Measurements from ENCODE around the gene ESR1.
"Not testable (repeated sequence)": the region's sequence is repeated elsewhere in the genome, so short reads cannot be mapped to it uniquely, and the experiment has no call there.

Gene ESR1

GRCh38 chr6:151814614-151815013 lies 7.1 kb downstream of the ESR1 start:
- DNase-seq: no peak

- no peak for DNase-seq
Observed at GRCh38 chr6:151822252-151823111, 15.0 kb downstream of the ESR1 start.

GRCh38 chr6:151826517-151827142 lies 19.1 kb downstream of the ESR1 start:
- no peak for DNase-seq

GRCh38 chr6:151832710-151833109 lies 25.2 kb downstream of the ESR1 start:
- DNase-seq: no peak

- no peak for DNase-seq
Observed at GRCh38 chr6:151835396-151835795, 27.9 kb downstream of the ESR1 start.

GRCh38 chr6:151837223-151837622 lies 29.7 kb downstream of the ESR1 start:
- no peak for DNase-seq

GRCh38 chr6:151842816-151843215 lies 35.3 kb downstream of the ESR1 start:
- DNase-seq: no peak

- peak; percentile 11 to 31 for DNase-seq
Observed at GRCh38 chr6:151847064-151847463, 39.6 kb downstream of the ESR1 start.

- DNase-seq: no peak
Observed at GRCh38 chr6:151850479-151851003, 43.1 kb downstream of the ESR1 start.

GRCh38 chr6:151858294-151858693 lies 50.8 kb downstream of the ESR1 start:
- no peak for DNase-seq

- DNase-seq: no peak
Observed at GRCh38 chr6:151862461-151862860, 55.0 kb downstream of the ESR1 start.

GRCh38 chr6:151867361-151867869 lies 59.9 kb downstream of the ESR1 start:
- DNase-seq: not testable (repeated sequence)

- peak; percentile 21 to 54 for DNase-seq
Observed at GRCh38 chr6:151869345-151869744, 61.9 kb downstream of the ESR1 start.

GRCh38 chr6:151869787-151870186 lies 62.3 kb downstream of the ESR1 start:
- DNase-seq: no peak

GRCh38 chr6:151870375-151870774 lies 62.9 kb downstream of the ESR1 start:
- no peak for DNase-seq

- no peak for DNase-seq
Observed at GRCh38 chr6:151875524-151875923, 68.0 kb downstream of the ESR1 start.

GRCh38 chr6:151876122-151876521 lies 68.6 kb downstream of the ESR1 start:
- DNase-seq: no peak

- no peak for DNase-seq
Observed at GRCh38 chr6:151877458-151877857, 70.0 kb downstream of the ESR1 start.

GRCh38 chr6:151881231-151881630 lies 73.7 kb downstream of the ESR1 start:
- DNase-seq: no peak

GRCh38 chr6:151882206-151882605 lies 74.7 kb downstream of the ESR1 start:
- no peak for DNase-seq

GRCh38 chr6:151885234-151885633 lies 77.8 kb downstream of the ESR1 start:
- DNase-seq: peak; percentile 21 to 41

- DNase-seq: no peak
Observed at GRCh38 chr6:151891524-151891923, 84.0 kb downstream of the ESR1 start.

GRCh38 chr6:151894426-151894825 lies 86.9 kb downstream of the ESR1 start:
- not testable (repeated sequence) for DNase-seq

GRCh38 chr6:151899221-151899620 lies 91.7 kb downstream of the ESR1 start:
- DNase-seq: not testable (repeated sequence)

Measured in AML-193 (cell line).